ENCODE measurements around the gene GRIA1.

Gene GRIA1

DNA sequence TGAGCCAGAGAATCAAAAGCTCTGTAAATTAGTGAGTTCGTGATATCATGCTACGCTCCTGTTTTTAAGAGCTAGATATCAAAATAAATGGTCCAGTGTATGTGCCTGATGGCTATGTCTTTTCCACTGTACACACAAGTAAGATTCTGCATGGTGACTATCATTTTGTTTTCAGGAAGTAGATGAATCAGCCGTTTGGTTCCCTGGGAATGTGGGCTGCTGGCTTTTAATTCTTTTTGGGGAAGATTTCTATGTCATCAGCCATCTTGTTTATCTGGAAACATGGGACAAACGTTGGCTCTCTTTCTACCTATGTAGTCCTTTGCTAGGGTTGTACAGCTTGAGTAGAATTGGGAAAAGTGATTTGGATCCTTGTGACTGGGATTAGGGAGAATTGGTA, 126.7 kb downstream of the GRIA1 start:
- ATAC-seq = no peak

DNA sequence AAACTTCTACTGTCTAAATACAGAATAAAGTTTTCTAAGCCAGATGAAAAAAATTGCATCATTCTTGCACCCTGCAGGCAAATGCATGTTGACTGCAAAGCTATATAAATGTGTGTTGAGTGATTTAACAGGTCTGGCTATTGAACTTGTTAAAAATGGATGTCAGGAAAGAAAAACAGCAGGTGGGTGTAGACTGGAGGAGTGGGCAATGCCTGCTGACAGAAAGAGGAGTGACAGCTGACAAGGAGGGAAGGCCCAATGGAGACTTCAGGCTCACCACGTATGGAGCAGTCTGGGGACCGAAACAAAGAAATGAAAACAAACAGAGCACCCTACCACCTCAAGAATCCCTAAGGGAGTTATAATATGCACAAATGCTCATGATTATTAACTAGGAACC, 127.8 kb downstream of the GRIA1 start:
- no peak for ATAC-seq

DNA sequence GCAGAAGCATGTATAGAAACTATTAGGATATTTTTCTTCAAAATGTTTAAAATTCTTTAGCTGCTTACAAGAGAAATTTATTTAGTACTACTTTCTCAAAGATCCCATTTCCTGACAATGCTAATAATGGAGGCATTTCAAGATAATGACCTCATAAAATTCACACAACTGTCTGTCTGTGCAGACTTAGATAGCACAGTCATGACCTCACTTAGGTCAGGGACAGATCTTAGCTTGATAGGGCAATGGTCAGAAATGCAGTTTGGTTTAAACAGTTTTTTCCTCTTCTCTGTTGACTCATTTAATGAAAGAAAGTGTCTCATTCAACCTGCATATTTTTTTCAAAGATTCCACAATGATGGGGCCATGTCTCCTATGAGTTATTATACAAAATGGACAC, 128.4 kb downstream of the GRIA1 start:
- no peak for ATAC-seq

GRCh38 chr5:153619771-153620170, 129.3 kb downstream of the GRIA1 start:
- no peak for ATAC-seq

- no peak for ATAC-seq
Observed at GRCh38 chr5:153623124-153623523, 132.7 kb downstream of the GRIA1 start.

DNA sequence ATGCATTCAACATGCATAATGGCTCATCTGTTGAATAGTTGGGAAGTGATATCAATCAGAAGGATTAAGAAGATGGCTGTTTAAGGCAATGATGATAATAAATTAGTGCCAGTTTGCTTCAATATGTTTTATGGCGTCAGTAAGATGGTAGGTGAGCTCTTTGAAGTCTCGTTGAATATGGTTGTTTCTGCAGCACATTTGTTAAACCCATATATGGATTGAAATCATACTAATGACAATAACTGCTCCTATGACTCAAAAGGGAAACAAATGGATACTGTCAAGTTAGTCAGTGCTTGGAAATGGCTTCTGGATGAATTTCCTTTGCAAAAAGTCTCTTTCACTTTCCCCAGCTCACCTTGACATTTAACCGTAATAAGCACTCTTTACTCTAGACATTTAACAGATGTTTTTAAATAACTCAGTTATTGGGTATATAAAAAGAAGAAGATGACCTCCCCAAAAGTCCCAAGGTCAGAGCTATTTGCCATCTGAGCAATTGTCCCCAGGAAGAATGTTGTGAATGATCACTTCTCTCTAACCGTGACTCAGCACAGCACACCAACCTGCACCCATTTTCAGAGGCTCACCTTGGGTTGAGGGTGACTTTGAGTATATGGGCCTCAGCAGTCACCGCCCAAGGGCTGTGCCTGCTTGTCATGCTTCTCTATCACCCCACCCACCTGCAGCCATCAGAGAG, 133.4 kb downstream of the GRIA1 start:
- no peak for ATAC-seq

GRCh38 chr5:153624451-153624765, 133.9 kb downstream of the GRIA1 start:
- no peak for ATAC-seq

- ATAC-seq = no peak
Observed at GRCh38 chr5:153625826-153626354, 135.4 kb downstream of the GRIA1 start.

DNA sequence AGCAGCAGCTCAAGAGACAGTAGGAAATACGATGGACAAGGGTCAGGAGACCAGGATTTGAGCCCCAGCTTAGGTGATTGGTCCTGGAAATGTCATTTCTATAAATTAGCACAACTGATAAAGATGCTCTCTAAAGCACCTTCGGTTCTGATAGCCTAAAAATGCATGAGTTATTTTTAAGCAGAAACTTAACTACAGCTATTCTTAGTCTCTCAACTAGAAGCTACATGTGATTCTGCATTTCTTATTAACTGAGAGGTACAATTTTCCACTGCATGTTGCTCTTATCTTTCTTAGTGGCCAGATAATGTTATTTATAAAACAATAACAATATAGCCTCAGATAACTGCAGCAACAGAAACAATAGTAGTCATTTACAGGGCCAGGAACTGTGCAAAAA, 136.4 kb downstream of the GRIA1 start:
- ATAC-seq = no peak

GRCh38 chr5:153629027-153629895, 138.8 kb downstream of the GRIA1 start:
- no peak for ATAC-seq

DNA sequence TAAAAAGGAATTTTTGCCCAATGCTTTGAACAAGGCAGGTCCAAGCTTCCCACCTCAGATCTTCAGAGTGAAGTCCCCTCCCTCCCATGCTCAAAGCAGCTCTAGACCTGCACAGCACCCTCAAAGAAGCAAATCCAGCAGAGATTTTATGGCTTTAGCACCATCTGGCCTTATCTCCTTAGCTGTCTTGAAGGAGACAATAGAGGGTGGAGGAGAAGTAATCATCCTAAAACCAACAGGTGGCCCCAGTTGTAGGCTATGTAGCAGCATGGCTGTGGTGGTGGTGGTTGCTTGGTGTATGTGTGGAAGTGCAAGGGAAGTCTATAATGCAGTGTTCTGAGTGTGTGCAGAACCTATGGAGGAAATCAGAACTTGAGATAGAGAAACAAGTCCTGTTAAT, 140.1 kb downstream of the GRIA1 start:
- no peak for ATAC-seq

DNA sequence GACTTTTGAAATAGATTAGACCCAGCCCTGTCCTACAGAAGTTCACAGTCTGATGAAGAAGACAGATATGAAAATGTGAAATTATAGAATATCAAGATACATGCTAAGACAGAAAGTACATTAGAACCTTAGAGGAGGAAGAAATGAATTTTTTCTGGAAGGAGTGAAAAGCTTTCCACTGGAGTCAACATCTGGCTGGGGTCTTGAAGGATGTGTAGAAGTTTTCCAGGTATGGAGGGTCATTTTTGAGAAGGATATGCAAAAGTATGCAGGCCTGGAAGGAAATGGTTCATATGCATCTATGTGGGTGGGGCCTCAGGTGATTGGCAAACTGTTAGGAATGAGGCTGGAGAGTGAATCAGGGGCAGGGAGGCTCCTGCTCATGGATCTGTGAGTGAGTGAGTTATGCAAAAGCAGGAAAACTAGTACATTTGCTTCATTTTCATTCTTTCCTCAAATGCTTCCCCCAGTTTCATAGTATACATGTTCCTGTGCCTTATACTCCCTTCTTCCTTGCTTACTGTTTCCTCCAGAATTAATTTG, 142.3 kb downstream of the GRIA1 start:
- no peak for ATAC-seq

- ATAC-seq = no peak
Observed at GRCh38 chr5:153636670-153637451, 146.4 kb downstream of the GRIA1 start.

DNA sequence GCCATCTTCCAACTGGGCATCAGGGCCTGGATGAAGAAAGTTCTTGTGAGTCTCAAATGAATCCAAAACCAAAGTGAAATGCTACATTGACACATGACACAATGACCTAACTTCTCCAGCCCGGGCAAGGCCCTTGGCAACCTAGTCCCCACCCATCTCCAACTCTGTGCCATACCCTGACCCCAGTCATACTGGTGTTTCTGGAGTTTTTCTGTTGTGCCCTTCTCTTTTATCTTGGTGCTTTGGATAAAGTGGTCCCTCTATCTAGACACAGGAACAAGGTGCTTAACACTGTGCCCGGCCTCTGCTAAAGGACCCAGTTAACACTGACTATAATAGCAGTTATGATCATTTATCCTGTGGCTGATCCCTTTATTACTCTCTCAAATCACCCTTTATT, 149.8 kb downstream of the GRIA1 start:
- ATAC-seq = no peak

GRCh38 chr5:153641183-153641688, 150.8 kb downstream of the GRIA1 start:
- no peak for ATAC-seq

- no peak for ATAC-seq
Observed at GRCh38 chr5:153654504-153655200, 164.2 kb downstream of the GRIA1 start.

- ATAC-seq = no peak
Observed at GRCh38 chr5:153655201-153655510, 164.7 kb downstream of the GRIA1 start.

DNA sequence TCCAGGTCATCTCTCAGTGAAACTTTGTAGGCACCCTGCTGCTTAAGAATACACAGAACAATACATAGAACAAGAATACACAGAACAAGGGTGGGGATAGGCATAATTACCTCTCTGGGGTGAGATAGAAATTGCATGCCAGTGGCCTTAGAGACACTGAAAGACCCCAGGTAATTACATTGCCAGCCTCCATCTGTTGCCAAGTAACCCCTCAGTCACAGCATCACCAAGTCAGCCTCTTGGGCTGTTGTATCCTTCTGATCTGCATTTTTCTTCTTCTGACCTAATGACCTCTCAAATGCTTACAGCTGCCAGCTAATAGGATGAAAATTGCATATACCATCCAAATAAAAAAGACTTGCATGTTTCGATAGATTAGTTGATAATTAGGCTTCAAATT, 167.7 kb downstream of the GRIA1 start:
- ATAC-seq = no peak

GRCh38 chr5:153658606-153659005, 168.1 kb downstream of the GRIA1 start:
- ATAC-seq = no peak

- no peak for ATAC-seq
Observed at GRCh38 chr5:153659039-153659736, 168.7 kb downstream of the GRIA1 start.

DNA sequence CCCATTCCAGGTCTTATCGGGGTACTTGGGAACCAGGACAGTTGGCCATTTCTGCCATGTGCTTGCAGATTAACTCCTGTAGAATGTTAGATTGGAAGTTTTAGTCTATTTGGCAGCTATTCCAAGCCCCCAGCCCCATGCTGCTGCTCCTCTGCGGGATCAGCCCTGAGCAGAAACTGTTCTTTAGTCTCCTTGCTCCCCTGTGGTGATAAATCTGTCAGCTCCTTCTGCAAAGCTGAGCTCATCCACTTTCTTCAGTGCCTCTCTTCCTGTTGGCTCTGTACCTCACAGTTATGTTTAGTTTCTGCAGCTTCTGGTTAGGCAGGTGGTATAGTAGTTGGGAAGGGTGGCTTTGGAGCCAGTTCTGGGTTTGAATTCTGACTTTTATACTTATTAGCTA, 170.4 kb downstream of the GRIA1 start:
- no peak for ATAC-seq

GRCh38 chr5:153661897-153662296, 171.4 kb downstream of the GRIA1 start:
- ATAC-seq = no peak
